Cardiac muscle cell (in vitro differentiated cells and primary cell): ENCODE data around the gene DERA. TPM values are rescaled to one million over a fixed set of nuclear protein-coding genes. Genes with fewer than 3 reads are reported as not detected.

Experiments used
- DNase-seq, 2 donors: peaks; one replicate each; pipeline versions ENCODE4 v3.0.0 to v3.0.0-alpha.2; 2010 to 2017; ENCODE audit warnings: low read depth in 1 of 2, low spot score in 1 of 2
- H3K27ac ChIP-seq: fragments of 200-600 bp; sonication (generic); 2 replicates; pipeline ENCODE4 v1.5.1; 2016
- H3K27me3 ChIP-seq: fragments of 200-600 bp; sonication (generic); 2 replicates; pipeline ENCODE4 v1.6.0; 2016; ENCODE audit warnings: control low read depth
- H3K36me3 ChIP-seq: fragments of 200-600 bp; sonication (generic); 2 replicates; pipeline ENCODE4 v1.5.1; 2016; ENCODE audit warnings: control low read depth
- H3K4me1 ChIP-seq: fragments of 200-600 bp; sonication (generic); 2 replicates; pipeline ENCODE4 v1.8.1; 2017; ENCODE audit warnings: low read depth, mild to moderate bottlenecking, mixed run types
- H3K4me3 ChIP-seq: fragments of 200-600 bp; sonication (generic); 2 replicates; pipeline ENCODE4 v1.5.1; 2016; ENCODE audit warnings: mild to moderate bottlenecking
- H3K9me3 ChIP-seq: fragments of 200-600 bp; sonication (generic); 2 replicates; pipeline ENCODE4 v1.5.1; 2017; ENCODE audit warnings: low read depth, mild to moderate bottlenecking, control low read depth
- polyA plus RNA-seq: library from polyadenylated mRNA; unstranded; fragments of >200 nt; fragmentation: Nextera tagmentation; extraction: Ambion mirVana; gene quantifications from 2 replicates; pipeline ENCODE4 v1.2.1, GENCODE V29; 2016
- total RNA-seq: library from RNA; depleted of rRNA; stranded (reverse); fragments of >200 nt; gene quantifications from 2 replicates; pipeline ENCODE4 v1.2.3, GENCODE V29; 2016
- TF ChIP-seq, protein P1 (sequence below): IDR thresholded peaks from 2 replicates; pipeline ENCODE4 v1.5.1; 2012; ENCODE audit warnings: low read depth, mild to moderate bottlenecking, low read length

The DERA gene
- total and polyA plus RNA-seq, 2 experiments from 2014 or later = 15.2 to 30.7 TPM

DNA sequence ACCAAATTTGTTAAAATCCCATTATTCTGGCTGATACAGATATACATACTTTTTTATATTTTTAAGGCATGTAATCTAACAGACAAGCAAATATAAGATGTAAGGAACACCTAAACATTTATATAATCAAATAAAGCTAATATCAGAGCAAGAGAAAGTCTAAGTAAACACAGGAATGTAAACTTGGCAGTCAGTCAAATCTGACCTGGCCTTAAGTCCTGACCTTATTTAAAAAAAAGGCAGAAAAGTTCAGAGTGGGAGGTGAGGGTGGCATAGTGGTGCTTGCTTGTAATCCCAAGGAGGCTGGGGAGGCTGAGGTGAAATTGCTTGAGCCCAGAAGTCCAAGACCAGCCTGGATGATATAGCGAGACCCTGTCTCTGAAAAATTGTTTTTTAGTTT is 152.6 kb downstream of the DERA start:
- H3K4me3 ChIP-seq = no peak overlapping the region
- TF ChIP-seq, protein P1, sequence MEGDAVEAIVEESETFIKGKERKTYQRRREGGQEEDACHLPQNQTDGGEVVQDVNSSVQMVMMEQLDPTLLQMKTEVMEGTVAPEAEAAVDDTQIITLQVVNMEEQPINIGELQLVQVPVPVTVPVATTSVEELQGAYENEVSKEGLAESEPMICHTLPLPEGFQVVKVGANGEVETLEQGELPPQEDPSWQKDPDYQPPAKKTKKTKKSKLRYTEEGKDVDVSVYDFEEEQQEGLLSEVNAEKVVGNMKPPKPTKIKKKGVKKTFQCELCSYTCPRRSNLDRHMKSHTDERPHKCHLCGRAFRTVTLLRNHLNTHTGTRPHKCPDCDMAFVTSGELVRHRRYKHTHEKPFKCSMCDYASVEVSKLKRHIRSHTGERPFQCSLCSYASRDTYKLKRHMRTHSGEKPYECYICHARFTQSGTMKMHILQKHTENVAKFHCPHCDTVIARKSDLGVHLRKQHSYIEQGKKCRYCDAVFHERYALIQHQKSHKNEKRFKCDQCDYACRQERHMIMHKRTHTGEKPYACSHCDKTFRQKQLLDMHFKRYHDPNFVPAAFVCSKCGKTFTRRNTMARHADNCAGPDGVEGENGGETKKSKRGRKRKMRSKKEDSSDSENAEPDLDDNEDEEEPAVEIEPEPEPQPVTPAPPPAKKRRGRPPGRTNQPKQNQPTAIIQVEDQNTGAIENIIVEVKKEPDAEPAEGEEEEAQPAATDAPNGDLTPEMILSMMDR = no peak
- H3K4me1 ChIP-seq = peaks cover 11% of the 10 kb centered on the region
- no peaks in the 10 kb centered on the region for H3K36me3 ChIP-seq
- peak in 1 of 2 donors; percentile 40 for DNase-seq
- no peaks in the 10 kb centered on the region for H3K27me3 ChIP-seq
- H3K9me3 ChIP-seq = no peaks in the 10 kb centered on the region
- H3K27ac ChIP-seq = no peak overlapping the region

DNA sequence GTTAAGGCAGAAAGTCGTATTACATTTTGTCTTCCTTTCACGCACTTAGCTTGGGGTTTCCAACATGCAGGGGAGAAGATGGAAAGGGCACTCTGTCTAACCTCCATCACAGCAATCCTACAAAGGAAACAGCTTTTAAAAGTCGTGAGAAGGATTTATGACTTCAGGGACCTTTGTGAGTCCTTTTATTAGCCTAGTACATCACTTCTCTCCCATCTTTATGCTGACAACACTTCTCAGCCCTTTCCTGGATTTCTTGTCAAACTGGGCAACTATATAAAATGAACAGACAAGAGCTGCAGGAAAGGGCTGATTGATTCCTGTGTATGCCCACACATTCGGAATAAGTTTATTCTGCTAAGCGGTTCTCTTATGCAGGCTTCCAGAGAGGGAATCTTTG is 159.0 kb downstream of the DERA start:
- TF ChIP-seq, protein P1 = no peak
- no peaks in the 10 kb centered on the region for H3K36me3 ChIP-seq
- DNase-seq = no peak
- H3K27ac ChIP-seq = no peak overlapping the region
- H3K9me3 ChIP-seq = no peaks in the 10 kb centered on the region
- H3K4me3 ChIP-seq = no peak overlapping the region
- no peaks in the 10 kb centered on the region for H3K27me3 ChIP-seq
- peaks cover 11% of the 10 kb centered on the region for H3K4me1 ChIP-seq

DNA sequence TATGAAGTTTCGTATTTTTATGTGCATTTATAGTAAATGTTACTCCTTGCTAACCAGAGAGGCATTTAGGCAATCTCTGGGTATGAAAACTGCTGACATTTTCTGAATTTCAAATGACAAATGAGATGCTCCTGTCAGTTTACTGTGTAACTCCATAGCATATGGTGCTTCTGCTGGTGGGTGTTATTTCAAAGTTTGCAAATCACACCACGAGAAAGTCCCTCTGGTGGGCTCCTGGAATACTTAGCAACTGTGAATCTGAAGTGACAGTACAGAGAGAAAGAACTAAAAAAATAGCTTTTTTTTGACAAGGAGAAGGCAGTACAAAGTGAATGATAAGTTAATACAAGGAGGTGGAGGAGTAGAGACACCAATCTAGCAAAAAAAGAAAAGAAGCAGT is 161.5 kb downstream of the DERA start:
- Histone ChIP-seq H3K4me3 (no peak overlapping the region), H3K9me3 (no peaks in the 10 kb centered on the region), H3K4me1 (peaks cover 6% of the 10 kb centered on the region), H3K27me3 (no peaks in the 10 kb centered on the region), H3K27ac (no peak overlapping the region), H3K36me3 (no peaks in the 10 kb centered on the region)
- no peak for DNase-seq
- TF ChIP-seq, protein P1 = no peak

DNA sequence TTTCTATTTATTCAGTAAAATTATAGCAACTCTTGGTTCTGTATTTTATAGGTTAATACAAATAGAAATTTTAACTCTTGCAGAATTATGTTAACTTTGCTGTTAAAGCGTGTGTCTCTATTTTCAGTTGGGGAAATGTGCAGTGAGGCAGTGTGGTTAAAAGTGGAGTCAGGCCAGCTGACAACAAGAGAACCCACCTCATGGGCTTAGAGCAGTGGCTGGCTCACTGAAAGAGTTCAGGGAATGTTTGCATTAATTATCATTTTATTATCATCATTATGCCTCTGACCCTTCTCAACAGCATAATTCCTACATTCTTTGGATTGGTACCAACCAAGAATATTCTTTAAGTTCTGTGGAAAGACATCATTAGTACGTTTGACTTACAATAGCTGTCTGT is 163.8 kb downstream of the DERA start:
- Histone ChIP-seq H3K27ac (no peak overlapping the region), H3K4me1 (no peaks in the 10 kb centered on the region), H3K4me3 (no peak overlapping the region), H3K9me3 (no peaks in the 10 kb centered on the region), H3K36me3 (no peaks in the 10 kb centered on the region), H3K27me3 (no peaks in the 10 kb centered on the region)
- TF ChIP-seq, protein P1 = no peak
- DNase-seq = no peak

DNA sequence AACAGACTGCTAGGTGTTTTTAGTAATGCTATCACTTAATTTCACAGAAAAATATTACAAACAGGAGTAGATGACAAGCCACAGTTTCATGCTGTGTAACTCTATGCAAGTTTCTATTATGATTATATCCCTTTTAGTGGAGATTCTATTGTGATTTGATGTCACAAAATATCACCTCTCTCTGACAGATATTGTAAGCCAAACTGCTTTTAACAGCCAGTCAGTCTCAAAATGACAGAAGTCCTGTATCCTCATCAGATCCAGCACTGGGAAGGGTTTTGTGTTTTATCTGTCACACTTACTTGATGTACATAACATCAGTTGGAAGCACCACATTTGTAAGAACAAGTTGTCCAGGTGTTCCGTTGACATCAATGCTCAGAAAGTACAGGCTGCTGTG is 164.8 kb downstream of the DERA start:
- no peak overlapping the region for H3K27ac ChIP-seq
- no peaks in the 10 kb centered on the region for H3K9me3 ChIP-seq
- H3K27me3 ChIP-seq = no peaks in the 10 kb centered on the region
- no peaks in the 10 kb centered on the region for H3K36me3 ChIP-seq
- no peak for DNase-seq
- TF ChIP-seq, protein P1 = no peak
- H3K4me1 ChIP-seq = no peaks in the 10 kb centered on the region
- H3K4me3 ChIP-seq = no peak overlapping the region

DNA sequence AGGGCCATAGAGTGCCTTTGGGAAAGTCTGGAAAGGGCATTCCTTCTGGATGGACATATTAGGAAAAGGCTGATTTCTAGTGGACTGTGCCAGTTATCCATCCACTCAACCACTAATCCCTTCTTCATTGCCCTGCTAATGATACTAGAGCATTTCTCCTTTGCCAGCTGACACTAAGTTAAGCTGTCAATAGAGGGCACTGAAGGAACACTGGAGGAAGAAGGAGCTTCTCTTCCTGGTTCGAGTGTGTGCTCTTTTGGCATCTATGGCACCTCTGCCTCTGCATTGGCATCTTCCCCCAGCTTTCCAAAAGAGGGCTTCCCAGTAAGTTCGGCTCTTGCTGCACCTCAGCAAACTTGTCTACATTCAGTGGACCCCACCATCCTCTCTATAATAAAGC is 165.4 kb downstream of the DERA start:
- no peaks in the 10 kb centered on the region for H3K4me1 ChIP-seq
- no peaks in the 10 kb centered on the region for H3K36me3 ChIP-seq
- no peaks in the 10 kb centered on the region for H3K9me3 ChIP-seq
- peak; percentile 23 to 39 for DNase-seq
- no peak overlapping the region for H3K27ac ChIP-seq
- H3K4me3 ChIP-seq = no peak overlapping the region
- no peaks in the 10 kb centered on the region for H3K27me3 ChIP-seq
- TF ChIP-seq, protein P1 = peak; percentile 41
